GM18520 (cell line): ENCODE results near the gene SETMAR.

ENCODE experiments used
- ATAC-seq: cut with Tn5 transposase; IDR thresholded peaks from one replicate; pipeline ENCODE4 v1.9.1; 2021; ENCODE audit not compliant: unreplicated experiment

The SETMAR gene

GRCh38 chr3:4351164-4351855 lies 48.1 kb downstream of the SETMAR start:
- ATAC-seq = peak; percentile 27

- no peak for ATAC-seq
Observed at GRCh38 chr3:4351872-4352271, 48.7 kb downstream of the SETMAR start.

- ATAC-seq = no peak
Observed at GRCh38 chr3:4355401-4356219, 52.4 kb downstream of the SETMAR start.

DNA sequence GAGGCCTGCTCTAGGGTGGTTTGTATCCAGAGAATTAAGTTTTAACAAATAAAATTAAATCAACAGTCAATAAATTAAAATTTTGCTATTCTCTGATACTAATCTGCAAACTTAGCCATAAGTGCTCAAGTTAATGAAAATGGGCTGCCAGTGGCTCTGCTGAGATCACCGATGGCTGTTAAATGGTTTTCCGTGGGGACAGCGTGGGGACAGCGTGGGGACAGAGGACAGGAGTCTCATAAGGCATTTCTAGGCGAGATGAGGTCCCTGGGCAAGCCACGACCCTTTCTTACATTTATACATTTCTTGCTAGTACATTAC lies 53.0 kb downstream of the SETMAR start:
- ATAC-seq = no peak

- no peak for ATAC-seq
Observed at GRCh38 chr3:4356546-4357410, 53.6 kb downstream of the SETMAR start.

DNA sequence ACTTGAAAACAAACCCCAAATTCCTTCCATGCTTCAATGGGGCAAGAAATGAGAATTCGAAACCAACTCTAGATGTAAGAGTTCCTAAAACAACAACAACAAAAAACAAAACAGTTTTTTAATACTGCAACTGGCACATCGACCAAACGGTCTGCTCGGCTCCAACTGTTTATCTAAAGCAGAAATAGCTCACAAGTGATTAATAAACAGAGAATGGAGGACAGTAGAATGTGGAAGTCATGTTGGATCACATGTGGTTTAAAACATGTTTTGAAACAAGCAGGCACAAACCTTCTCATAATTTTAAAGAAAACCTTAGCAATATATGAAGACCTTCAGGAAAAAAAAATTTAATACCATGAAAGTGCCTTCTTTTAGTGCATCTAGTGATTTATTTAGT lies 55.1 kb downstream of the SETMAR start:
- ATAC-seq = no peak

- ATAC-seq = no peak
Observed at GRCh38 chr3:4359805-4360502, 56.8 kb downstream of the SETMAR start.

- ATAC-seq = no peak
Observed at GRCh38 chr3:4360817-4361216, 57.6 kb downstream of the SETMAR start.

DNA sequence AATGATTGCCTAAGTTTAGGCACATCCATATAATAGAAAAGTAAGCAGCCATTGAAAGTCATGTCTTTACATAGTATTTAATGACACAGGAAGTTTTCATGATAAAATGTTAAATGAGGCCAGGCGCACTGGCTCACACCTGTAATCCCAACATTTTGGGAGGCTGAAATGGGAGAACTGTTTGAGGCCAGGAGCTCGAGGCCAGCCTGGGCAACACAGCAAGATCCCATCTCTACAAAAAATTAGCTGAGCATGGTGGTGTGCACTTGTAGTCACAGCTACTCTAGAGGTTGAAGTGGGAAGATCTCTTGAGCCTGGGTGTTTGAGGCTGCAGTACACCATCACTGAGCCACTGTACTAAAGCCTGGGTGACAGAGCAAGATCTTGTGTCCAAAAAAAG lies 59.4 kb downstream of the SETMAR start:
- ATAC-seq = no peak
